Adrenal gland (tissue), 5 donors: ENCODE measurements around the gene PAGE4.

Experiments used
- POLR2A ChIP-seq, 2 donors: fragments of 450-650 bp; IDR thresholded peaks; one replicate each; pipeline ENCODE4 v1.6.1; 2017; ENCODE audit warnings: antibody characterized with exemption in 2 of 2, mild to moderate bottlenecking in 2 of 2, moderate library complexity in 1 of 2
- TF ChIP-seq, protein P1 (sequence below), 6 experiments: fragments of 450-650 bp in 4 of 6; fragments of 200-600 bp in 2 of 6; sonication (generic) in 1 of 6; IDR thresholded peaks; 1 replicate in 5 of 6; 2 replicates in 1 of 6; pipeline versions ENCODE4 v1.5.1 to v1.8.0; 2016 to 2021; ENCODE audit warnings: antibody characterized with exemption in 6 of 6, mild to moderate bottlenecking in 2 of 6, moderate library complexity in 1 of 6
- donor health status: DM: no; HTN: no; CAD: no.

- TF ChIP-seq, protein P1, sequence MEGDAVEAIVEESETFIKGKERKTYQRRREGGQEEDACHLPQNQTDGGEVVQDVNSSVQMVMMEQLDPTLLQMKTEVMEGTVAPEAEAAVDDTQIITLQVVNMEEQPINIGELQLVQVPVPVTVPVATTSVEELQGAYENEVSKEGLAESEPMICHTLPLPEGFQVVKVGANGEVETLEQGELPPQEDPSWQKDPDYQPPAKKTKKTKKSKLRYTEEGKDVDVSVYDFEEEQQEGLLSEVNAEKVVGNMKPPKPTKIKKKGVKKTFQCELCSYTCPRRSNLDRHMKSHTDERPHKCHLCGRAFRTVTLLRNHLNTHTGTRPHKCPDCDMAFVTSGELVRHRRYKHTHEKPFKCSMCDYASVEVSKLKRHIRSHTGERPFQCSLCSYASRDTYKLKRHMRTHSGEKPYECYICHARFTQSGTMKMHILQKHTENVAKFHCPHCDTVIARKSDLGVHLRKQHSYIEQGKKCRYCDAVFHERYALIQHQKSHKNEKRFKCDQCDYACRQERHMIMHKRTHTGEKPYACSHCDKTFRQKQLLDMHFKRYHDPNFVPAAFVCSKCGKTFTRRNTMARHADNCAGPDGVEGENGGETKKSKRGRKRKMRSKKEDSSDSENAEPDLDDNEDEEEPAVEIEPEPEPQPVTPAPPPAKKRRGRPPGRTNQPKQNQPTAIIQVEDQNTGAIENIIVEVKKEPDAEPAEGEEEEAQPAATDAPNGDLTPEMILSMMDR (IDR thresholded peaks at IDR 0.05): no peak
- TF ChIP-seq POLR2A (IDR thresholded peaks at IDR 0.05): no peak
Measured at GRCh38 chrX:49846522-49846921, 17.4 kb downstream of the PAGE4 start.
